Omental fat pad (tissue), 4 donors: ENCODE data around the gene TTLL6. TPM values are rescaled to one million over a fixed set of nuclear protein-coding genes. Genes with fewer than 3 reads are reported as not detected.

Source experiments
- ATAC-seq: fragments of 150-250 bp; one replicate; pipeline ENCODE4 v1.9.1; 2016; ENCODE audit warnings: mild to moderate bottlenecking, moderate library complexity; ENCODE audit not compliant: low FRiP score
- DNase-seq: peaks from one replicate; pipeline ENCODE4 v3.0.0-alpha.2; 2019; ENCODE audit warnings: low spot score
- total RNA-seq, 4 donors: library from RNA; depleted of rRNA; stranded (reverse); fragments of >200 nt; gene quantifications; one replicate each; pipeline ENCODE4 v1.1.0, GENCODE V29; 2016
- TF ChIP-seq, protein P1 (sequence below), 3 donors: fragments of 450-650 bp; IDR thresholded peaks; one replicate each; pipeline ENCODE4 v1.5.1; 2016 to 2017; ENCODE audit warnings: antibody characterized with exemption in 3 of 3, mild to moderate bottlenecking in 3 of 3, moderate library complexity in 2 of 3

TTLL6 gene
- total RNA-seq, 4 donors from 2014 or later = 1.9 TPM; not detected in 3

DNA sequence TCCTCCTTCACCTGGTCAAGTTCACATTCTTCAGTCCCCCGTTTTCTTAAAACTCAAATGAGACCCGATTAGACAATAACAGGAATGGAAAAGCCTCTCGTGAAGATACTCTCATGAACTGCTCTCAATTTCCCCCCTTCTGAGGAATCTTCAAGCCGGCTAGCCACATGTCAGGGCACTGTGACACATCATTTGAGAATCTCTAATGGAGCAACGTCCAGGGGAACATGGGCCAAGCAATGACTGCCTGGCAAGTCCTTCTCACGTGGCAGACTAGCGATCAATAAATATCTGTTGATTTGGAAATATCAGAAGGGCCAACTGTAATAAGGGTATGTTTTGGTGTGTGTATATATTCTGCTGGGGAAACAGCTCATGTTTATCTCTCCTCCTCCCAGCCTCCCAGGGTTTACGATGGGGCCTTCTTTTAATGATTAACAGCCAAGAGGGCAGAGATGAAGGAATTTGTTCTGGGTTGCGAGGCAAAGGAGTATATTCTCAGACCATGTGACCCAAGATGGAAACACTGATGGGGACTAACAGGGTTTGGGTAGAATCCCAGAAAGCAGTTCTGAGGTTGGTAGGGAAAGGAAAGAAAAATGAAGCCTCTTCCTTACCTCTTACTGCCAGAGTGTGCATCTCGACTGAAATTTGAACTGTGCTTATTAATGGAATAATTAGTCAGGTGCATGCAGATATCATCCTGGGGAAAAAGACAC is 21.4 kb downstream of the TTLL6 start:
- no peak for DNase-seq
- ATAC-seq = no peak
- TF ChIP-seq, protein P1, sequence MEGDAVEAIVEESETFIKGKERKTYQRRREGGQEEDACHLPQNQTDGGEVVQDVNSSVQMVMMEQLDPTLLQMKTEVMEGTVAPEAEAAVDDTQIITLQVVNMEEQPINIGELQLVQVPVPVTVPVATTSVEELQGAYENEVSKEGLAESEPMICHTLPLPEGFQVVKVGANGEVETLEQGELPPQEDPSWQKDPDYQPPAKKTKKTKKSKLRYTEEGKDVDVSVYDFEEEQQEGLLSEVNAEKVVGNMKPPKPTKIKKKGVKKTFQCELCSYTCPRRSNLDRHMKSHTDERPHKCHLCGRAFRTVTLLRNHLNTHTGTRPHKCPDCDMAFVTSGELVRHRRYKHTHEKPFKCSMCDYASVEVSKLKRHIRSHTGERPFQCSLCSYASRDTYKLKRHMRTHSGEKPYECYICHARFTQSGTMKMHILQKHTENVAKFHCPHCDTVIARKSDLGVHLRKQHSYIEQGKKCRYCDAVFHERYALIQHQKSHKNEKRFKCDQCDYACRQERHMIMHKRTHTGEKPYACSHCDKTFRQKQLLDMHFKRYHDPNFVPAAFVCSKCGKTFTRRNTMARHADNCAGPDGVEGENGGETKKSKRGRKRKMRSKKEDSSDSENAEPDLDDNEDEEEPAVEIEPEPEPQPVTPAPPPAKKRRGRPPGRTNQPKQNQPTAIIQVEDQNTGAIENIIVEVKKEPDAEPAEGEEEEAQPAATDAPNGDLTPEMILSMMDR (IDR thresholded peaks at IDR 0.05) = no peak

DNA sequence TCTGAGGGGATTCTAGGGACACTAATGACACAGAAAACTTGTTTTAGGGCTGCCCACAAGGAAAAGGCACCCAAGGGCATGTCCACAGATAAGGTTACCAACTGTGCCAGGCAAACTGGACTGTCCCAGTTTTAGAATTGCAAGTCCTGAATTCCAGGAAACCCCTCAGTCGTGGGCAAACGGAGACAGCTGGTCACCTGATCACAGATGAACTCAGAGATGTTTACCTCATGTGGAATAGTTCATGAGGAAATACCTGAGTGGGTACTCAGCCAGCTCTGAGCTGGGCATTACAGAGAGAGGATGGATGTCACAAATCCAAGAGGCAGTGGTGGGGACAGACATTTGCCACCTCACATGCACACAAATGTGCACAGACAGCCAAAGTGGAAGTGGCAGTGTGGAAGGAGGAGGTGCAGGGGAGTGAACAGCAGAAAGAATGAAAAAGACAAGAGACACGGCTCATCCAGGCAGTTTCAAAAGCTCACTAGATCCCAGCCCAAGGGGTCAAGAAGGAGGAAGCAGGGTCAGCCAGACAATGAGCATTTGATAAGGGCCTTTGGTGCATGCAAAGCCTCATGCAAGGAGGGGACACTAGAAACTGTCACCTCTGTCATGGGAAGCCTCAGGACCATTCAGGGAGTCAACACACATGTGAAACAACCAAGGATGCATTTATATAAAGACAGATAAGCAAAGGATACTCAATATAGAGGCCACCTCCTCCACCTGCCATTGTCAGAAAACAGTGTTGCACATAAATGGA is 24.8 kb downstream of the TTLL6 start:
- DNase-seq (no peak), ATAC-seq (no peak)
- TF ChIP-seq, protein P1 (IDR thresholded peaks at IDR 0.05) = no peak

DNA sequence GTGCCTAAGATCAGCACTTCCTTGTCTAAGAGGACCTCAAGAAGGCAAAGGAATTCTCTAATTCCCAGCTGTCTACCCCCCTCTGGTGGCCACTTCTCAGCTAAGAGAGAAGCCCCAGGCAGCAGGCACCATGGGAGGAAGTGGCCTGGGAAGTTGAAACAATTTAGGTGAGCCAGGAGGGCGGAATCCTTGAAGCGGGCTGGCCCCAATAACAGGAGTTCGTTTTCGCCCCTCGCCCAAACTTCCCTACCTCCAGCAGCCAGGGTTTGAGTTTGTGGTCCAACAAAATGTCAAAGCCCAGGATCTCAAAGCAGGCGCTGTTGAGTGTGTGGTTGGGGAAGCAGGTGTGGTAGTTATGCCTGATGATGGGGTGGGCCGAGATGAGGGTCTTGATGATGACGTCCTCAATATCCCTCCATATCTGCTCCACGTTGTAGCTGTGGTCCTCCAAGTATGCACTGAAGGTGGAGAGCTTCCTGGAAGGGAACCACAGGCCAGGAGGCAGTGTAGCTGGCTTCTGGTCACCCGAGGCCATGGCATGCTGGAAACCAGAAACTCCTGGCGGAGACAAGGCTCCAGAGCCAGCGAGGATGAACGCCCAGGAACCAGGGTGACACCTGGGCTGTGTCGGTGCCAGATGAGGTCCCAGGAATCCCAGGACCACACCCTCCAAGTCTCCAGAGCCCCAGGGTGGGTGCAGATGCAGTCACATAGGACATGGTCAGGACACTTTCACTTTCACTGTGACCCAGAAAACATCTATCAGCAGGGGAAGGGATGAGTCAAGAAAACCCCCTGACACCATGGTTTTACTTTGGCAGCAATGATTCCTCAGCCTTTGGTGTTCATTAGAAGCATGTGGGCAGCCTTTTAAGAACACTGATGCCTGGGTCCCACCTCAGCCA is 25.6 kb downstream of the TTLL6 start:
- TF ChIP-seq, protein P1 (IDR thresholded peaks at IDR 0.05) = no peak
- ATAC-seq (peak; percentile 66), DNase-seq (peak; percentile 75)

DNA sequence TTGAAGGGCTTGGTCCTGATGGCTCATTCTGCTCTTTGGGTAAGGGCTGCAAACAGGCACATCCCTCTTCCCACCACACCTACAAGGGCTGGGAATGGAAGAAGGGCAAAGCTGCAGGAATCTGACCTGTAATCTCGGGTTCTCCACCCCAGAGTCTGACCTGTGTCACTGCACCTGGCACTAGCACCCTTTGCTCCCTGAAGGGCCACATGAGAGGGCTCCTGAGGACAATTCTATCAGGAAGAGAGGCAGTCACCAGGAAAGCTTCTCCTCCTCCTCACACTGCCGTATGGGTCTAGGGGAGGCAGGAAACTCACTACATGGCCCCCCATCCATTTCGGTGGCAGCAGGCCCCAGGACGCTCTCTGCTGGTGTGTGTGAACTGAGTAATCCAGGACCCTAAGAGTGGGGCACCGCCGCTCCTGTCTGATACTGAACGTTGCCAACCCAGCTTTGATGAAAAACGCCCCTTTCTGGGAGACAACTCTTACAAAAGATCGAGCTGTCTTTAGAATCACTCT is 26.4 kb downstream of the TTLL6 start:
- ATAC-seq = no peak

DNA sequence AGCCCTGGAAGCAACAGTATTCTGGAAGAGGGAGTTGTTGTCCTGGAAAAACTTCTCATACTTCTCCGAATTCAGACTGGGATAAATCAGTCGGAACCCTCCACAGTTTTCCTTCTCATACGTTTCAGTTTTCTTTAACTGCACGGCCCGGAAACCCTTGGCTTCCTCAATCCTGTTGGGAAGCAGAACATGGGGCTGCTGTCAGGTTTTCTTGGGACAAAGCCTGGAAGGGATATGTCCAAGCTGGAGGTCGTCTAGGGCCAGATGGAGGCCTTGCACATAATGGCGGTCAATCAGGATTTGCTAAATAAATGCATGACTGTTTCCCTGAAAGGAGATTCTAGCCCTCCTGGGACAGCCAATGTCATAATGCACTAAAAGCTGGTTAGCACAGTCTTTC is 29.2 kb downstream of the TTLL6 start:
- TF ChIP-seq, protein P1 (IDR thresholded peaks at IDR 0.05) = no peak
- DNase-seq (no peak), ATAC-seq (no peak)

More for the DNA sequence above, 26.4 kb downstream of the TTLL6 start:
- DNase-seq = no peak
- TF ChIP-seq, protein P1 (IDR thresholded peaks at IDR 0.05) = no peak

DNA sequence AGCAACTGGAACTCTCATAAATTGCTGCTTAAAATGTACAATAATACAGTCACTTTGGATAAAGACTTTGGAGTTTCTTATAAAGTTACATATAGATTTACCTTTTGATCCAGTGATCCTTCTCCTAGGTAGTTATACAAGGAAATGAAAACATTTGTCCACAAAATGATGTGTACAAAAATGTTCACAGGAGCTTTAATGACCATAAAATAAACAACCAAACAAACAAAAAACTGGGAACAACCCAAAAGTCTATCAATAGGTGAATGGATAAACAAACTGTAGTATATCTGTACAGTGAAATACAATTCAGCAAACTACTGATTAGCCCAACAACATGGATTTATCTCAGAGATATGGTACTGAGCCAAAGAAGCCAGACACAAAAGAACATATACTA is 37.6 kb downstream of the TTLL6 start:
- ATAC-seq = no peak

More for the DNA sequence above, 37.6 kb downstream of the TTLL6 start:
- no peak for DNase-seq
- TF ChIP-seq, protein P1 (IDR thresholded peaks at IDR 0.05) = no peak
